GM19463 (cell line): ENCODE data around the gene SP6.

Source experiments
- ATAC-seq: cut with Tn5 transposase; IDR thresholded peaks from one replicate; pipeline ENCODE4 v1.9.1; 2021; ENCODE audit warnings: mild to moderate bottlenecking, moderate library complexity; ENCODE audit not compliant: unreplicated experiment

The SP6 gene

DNA sequence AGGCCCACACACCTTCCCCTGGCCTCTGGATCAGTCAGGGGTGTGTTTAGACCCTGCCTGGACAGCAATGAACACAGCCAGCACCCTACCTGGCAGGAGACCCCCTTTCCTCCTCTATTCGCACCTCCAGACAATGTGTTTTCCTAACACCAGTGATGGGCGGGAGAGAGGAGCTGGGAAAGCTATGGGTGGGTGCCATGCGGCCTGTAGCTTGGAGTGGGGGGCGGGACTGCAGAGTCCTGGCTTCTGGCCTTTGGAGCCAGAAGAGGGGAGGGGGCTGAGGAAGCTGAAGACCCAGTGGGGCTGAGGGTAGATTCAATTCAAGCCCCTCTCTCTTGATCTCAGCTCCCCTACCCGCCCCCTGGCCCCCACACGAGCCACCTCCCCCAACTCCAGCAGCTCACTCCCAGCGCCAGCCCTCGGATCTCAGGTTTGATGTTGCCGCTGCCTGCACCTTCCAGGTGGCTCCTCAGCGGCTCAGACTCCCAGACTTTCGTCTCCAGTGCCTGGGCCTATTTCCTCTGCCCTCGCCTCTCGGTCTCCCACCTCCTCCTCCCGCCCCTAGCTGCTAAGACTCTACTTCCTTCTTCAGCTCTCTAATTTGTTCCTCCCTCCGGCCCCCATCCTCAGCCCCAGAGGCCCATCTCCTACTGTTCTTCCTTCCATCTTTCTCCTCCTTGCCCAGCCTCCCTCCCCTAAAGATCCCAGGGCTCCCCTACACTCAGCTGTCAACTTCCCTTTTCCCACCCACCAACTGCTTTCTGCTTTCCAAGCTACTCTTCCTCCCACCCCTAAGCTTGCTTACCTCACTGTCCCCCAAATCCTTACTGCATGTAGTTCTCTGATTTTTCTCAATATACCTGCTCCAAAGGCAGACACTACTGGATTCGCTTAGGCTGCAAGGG lies 6.8 kb upstream of the SP6 start:
- no peak for ATAC-seq

DNA sequence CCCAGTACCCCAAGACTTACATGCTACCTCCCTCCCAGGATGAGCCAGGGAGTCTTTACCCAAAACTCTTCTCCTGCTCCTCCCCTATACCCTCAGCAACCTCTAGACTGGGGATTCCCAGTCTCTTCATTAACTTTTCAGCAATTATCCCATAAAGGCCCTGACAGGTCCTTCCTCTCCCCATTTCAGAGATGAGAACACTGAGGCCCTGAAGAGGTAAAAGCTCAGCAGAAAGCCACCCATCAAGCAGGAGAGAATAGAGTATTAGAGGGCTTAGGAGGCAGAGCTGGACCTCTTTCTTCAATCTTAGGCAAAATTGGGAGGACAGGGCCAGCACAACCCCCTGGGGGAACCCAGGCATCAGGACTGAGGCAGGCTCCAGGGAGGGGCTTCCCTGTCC lies 5.9 kb upstream of the SP6 start:
- ATAC-seq, result no peak

DNA sequence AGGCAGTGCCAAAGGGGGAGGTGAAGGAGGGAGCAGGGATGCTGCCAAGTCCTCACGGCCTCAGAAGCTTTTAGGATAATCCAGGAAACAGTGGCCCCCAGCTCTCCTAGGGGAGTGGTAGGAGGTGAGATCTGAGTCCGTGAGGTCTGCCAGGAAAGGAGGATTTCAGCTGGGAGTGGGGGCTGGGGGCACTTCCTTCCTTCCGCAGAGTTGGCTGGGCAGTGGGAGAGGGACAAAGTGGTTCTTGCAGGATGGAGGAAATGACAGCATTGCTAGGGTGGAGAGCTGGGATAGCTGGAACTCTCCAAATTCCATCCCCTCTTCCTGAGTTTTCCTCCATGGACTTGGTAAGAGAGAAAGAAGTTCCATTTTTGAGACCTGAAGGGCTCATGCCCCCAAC lies 4.8 kb upstream of the SP6 start:
- ATAC-seq, result no peak

DNA sequence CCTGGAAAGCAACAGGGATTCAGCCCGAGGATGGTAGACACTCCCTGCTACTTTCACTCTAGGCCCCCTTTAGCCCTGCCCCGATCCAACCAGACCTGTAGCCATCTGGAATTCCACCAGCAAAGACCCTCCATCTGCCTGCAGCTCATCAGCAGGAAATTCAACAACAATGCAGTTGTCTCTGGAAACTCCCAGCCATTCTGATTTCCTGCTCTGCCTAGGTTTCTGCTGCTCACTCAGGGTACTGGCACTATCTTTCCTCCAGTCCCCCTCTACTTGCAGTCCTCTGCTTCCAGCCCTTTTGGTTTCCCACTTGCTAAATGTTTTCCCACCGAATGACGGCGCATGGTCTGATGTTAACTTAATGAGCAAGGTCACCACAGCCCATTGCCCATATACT lies 2.7 kb upstream of the SP6 start:
- ATAC-seq, result no peak

DNA sequence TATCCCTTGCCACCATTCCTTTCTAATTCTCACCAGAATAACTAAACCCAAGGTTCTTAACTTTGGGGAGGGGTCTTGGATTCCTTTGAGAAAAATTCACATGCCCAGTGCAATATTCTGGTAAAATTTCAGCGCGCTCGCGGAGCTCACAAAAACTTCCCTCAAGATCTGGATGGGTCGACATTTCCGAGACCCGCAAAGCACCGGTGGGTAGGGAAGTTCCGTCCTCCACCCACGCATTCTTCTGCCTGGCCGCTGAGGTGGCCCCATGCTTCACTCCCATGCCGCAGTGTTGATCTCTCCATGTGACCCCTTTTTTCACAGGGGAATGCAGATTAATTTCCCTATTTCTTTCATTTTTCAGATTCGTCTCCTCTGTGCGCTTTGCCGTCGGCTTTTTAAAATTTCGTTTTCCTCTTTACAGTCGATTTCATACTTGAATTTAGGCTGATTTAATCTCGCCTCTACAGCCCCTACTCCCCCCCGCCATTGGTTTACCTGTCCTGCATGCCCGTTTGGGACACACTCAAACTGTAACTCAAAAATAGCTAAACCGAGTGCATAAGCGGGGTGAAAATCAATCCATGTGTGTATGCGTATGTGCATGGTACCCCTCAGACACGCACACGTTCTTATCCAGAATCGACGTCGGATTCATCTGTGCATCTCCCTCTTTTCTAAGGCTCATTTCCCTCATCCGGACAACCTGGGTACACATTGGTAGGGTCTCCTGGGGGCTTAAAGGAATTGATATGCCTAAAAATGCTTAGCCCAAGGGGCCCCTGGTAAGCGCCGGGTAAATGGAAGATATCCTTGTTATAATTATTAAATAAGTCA lies 1.4 kb upstream of the SP6 start:
- no peak for ATAC-seq

DNA sequence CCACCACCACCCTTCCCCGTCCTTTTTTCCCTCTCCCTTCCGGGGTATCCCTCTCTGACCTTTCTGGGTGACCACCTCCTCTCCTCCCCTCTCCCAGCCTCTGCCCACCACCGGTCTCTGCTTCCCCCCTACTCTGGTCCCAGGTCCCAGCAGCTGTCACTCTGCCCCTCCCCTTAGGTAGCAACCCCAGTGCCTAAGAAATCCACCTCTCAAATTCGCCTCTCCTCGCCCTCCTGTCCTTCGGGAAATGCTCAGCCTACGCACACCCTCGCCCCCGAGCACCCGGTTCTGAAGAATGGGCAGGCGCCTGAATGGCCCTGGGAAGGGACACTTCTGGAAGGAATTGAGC lies 775 bp upstream of the SP6 start:
- no peak for ATAC-seq

DNA sequence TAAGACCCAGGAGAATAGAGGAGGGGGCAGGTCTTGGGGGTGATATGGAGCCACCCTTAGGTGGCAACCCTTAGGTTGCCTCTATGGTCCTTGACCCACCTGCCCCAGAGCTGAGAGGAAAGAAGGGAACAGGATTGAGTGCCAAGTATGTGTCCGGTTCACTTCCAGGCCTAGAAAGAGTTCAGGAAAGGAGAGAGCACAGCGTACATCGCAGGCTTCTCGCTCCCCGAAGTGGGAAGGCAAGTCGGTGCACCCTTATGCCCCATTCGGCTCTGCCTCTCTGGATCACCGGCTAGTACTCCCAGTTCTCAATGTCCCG lies 631 bp downstream of the SP6 start:
- ATAC-seq, result no peak

DNA sequence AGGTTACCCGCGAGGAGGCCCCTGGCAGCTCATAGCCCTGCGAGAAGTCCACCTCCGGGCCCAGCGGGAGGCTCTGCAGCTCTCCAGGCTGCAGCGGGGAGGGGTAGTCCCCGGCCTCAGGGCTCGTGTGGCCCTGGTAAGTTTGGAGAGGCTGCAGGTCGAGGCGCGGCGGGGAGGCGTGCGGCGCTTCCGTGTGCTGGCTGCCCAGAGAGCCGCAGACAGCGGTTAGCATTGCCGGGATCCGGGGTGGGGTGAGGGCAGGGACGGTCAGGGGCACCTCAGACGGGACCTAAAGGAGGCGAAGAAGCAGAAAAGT lies 2.8 kb downstream of the SP6 start:
- ATAC-seq, result no peak

DNA sequence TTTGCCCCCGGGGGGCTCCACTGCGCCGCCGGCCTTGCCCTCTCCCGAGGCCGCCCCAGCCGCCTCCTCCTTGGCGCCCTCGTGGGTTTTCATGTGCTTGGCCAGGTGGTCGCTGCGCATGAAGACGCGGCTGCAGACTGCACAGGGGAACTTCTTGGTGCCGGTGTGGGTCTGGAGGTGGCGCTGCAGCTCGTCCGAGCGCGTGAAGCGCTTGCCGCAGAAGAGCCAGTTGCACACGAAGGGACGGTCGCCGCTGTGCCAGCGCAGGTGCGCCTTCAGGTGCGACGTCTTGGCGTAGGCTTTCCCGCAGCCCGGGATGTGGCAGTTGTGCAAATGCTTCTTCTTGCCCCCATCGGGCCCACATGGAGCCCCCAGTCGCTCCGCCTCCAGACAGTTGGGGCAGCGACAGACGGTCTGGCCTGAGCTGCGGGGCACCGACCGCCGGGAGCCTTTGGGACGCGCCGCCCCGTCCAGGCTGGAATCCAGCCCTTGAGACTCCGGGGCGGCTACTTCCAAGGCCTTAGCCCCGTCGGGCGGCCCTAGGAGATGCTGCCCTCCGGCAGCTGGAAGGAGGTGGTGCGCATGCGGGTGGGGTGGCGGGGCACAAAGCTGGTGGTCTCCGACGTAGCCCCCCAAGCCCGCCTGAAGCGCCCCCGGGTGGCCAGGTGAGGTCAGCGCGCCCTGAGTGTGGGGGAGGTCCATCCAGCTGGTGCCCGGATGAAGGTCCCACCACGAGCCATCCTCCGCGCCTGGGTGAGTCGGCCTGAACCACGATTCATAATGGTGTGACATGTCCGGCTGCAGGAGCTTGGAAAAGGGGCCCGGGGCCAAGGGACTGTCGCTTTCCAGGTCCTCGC lies 3.4 kb downstream of the SP6 start:
- no peak for ATAC-seq

DNA sequence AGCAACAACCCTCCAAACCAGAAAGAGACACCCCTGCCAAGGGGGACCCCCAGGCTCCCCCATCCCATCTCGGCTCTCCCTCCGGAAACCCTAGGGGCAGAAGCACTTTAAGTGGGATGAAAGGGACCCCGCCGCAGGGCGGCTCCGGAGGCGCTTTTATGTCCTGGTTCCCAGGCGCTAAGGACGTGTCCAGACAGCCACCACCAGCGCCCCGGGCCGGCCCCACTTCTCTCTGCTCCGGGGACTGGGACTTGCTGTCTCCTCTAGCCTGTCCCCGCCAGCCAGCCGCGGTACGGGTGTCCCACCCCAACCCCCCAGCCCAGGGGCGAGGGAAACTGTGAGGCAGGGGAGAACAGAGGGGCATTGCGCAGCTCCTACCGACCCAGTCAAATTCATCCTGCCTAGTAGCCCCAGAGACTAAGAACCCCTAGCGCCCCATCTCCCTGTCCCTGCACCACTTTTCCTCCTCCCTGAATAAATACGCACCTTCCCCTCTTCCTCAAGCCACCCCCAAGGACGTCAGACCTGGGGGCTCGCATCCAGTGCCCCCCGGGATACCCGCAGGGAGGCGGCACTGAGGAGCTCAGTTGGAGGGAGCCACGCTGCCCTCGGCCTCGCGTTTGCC lies 4.1 kb downstream of the SP6 start:
- ATAC-seq, result no peak

DNA sequence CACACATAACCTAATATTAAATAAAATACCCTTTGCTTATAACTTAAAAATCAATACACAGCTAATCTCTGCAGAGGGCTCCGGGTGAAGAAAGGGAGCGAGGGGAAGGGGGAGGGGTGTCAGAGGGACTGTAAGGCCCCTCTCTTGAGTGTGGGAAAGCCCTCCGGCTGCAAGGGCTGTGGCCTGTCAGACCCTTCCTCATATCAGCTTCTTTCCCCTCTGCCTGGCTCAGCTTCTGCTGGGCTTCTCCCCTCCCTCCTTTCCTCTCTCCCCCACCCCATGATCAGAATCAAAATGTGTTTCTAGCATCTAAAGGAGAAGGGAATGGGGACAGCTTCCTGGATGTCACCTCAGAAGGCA lies 5.3 kb downstream of the SP6 start:
- no peak for ATAC-seq

DNA sequence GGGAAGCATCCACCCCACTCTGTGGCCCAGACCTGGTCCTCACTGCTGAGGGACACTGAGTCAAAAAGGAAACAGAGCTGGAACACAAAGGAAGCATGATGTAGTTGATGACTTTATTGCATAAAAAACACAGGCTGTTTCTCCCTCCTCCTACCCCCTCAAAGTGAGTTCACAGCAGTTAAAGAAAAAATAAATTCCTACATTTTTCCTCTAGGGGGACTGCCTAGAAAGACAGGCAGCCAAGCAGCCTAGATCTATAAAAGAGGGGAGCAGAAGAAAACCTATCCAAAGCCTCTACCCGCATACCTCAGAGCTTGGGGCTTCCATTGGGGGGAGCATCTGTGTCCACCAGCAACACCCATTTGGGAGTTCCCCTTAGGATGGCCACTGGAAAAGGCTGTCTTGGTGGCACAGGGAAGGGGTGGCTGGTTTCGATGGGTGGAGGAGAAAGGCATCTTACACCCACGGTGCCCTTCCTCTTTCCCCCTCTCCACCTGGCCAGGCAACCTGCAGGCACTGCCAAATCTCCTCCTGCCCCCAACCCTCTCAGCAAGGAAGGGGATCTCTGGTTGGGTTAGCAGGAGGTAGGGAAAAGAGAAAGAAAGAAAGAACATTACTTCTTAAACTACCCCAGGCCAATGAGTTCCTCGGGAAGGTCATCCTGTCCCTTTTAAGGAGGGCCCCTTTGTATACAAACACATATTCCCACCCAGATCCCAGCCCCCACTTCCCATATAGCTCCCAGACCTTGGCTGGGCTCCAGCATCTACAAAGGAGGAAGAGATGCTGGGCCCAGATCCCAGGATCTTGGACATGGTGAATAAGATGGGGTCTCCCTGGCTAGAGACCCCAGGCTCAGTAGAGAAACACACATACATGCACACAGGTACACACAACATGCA lies 5.9 kb downstream of the SP6 start:
- no peak for ATAC-seq

DNA sequence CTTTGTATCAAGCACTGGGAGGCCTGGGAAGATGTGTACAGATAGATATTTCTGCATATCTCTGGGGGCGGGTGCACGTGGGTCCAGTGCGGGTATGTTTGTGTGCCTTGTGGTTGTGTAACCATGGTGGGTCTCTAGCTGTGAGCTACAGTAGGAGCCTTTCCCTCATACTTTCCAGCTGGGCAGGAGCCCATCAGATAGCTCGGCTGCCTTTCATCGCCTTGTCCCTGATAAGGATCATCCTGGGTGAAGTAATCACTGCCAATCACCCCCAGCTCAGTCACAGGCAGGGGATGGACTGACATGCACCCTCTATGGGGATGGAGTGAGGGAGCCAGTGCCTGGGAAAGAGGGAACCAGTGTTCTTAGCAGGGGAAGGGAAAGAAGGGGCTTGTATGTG lies 6.7 kb downstream of the SP6 start:
- no peak for ATAC-seq

DNA sequence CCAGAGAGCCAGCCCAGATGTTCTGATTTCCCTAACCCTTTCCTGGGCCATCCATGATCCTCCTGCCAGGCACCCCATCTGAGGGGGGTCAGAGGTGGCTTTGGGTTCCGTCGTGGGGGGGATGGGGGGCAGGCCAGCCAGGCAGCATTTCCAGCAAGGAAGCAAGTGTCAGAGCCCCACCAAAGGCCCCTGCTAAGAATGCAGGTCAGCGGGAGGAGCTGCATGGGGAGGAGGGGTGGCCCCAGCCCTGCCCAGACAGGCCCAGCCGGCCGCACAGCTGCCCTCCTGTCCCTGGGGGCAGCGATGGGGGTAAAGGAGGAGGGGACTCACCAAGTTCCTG lies 7.6 kb downstream of the SP6 start:
- no peak for ATAC-seq

DNA sequence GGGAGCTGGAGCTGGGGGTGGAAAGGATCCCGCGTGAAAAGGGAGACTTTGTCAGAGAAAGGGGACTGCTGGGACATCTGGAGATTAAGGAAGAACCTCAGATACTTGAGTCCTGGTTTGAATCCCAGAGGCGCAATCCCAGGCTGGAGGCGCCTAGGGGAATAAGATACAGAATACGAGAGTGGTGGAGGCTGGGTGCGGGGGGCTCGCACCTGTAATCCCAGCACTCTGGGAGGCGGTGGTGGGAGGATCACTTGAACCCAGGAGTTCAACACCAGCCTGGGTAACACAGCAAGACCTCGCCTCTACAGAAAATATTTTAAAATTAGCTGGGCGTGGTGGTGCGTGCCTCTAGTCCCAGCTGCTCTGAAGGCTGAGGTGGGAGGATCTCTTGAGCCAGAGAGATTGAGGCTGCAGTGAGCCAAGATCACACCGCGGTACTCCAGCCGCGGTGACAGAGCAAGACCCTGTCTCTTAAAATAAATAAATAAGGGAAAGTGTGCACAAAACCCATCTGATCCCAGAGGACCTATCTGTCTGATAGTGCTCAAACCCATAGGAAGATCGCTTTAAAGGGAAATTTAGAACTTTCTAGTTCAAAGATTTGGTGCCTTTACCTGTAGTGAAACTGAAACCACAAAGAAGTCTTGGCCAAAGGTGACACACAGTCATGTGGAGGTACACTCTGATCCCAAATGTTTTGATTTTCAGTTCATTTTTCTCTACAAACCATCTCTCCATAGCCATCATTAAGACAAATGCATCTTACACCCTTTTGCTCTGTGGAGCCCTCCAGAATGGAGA lies 9.3 kb downstream of the SP6 start:
- no peak for ATAC-seq

DNA sequence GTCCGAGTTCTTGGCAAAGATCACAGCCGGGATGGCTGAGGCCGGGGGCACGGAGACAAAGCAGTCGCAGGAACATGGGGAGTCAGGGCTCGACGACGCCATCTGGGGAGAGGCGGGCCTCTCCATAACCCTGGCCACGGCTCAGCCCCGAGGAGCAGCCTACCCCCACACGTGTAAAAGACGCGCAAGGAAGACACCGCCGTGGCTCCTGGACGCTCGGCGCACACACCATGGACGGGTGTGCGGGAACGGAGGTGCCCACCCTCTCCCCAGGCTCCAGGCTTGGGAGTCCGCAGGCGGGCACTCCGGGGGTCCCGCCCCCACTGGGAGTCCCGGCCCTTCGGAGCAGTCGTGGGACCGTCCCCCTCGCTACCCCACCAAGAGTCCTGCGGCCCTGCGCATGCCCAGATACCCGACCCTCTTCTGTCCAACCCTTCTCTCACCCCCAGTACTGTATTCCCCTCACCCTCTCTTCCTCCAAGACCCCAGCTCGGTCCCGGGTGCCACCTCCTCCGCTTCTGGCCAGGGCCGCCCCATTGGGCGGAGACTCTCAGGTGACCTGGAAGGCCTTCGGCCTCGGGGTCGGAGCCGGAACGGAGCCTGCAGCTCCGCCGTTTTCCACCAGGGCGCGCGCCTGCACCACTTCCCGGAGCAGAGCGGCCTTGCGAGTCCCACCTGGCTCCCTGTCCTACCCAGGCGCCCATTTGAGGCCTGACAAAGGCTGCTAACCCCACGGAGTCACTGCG lies 10.0 kb downstream of the SP6 start, which contains the start of gene SCRN2:
Gene SCRN2 (minus strand): TSS at position 532 of the 746 bp plus-strand sequence. CDS start 430 bp downstream, at position 102.
- ATAC-seq, result peak; percentile 90

DNA sequence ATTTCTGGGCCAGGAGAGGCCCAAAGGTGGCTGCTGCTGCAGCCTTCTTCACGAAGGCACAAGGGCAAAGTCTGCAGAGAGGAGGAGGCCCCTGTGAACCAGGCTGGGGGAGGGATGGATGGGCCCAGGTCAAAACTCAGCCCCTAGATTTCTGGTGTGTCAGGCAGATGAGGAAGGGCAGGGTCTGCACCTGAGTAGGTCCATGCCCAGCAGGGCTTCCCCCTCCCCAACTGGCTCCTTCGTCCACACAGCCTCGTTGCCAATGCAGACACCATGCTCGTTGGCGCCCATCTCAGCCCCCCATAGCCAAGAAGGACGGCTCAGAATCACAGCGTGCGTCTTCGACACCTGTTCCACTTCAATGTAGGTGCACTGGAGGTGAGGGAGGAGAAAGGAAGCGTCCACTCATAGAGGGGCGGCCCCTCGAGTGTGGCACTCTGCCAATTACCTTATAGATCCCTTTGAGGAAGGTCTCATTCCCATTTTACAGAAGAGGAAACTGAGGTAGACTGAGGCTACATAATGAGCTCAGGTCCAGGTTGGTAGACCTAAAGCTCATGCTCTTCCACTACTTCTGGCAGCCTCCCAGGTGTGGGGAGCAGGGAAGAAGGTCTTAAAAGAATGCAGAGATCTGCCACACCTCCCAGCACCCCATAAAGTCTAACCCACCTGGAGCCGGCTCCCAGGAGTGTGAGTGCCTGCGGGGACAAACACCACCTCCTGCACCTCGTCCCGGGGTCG lies 10.8 kb downstream of the SP6 start:
- no peak for ATAC-seq

DNA sequence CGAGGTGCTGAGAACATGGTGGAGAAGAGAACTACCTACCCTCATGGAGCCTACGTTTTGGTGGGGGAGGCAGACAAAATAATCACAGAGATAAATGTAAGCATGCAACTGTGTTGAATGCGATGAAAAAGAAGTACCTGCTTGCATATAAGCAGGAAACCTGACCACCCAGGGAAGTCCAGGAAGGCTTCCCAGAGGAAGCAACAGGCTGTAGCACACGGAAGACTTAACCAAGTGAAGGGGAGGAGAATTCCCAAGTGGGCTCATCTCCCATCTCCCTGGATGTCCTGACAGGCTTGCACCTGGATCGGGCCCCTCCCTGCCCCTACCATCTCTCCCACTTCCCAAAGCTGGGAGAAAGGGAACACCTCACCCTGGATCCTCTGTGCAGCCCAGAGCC lies 11.9 kb downstream of the SP6 start:
- no peak for ATAC-seq
